Measurements from ENCODE around the gene ZNF324B.

- no peak for TF ChIP-seq CTCF (IDR thresholded peaks at IDR 0.05)
- no peak for TF ChIP-seq ZFX (IDR thresholded peaks at IDR 0.05; ENCODE audit: borderline replicate concordance)
Observed at GRCh38 chr19:58451358-58452101, at the start of gene ZNF324B.

Measured in 22Rv1 (cell line).